Lower leg skin (tissue), 4 donors: ENCODE results near the gene E2F1. TPM values are rescaled to one million over a fixed set of nuclear protein-coding genes. Genes with fewer than 3 reads are reported as not detected.

Experiments used
- DNase-seq, 2 donors: peaks; one replicate each; pipeline ENCODE4 v3.0.0-alpha.2; 2019; ENCODE audit warnings: low spot score in 2 of 2
- H3K4me3 ChIP-seq: fragments of 200-600 bp; sonication (generic); 2 replicates; pipeline ENCODE4 v1.5.1; 2017; ENCODE audit warnings: mild to moderate bottlenecking, low read depth; ENCODE audit not compliant: poor library complexity, severe bottlenecking
- POLR2A ChIP-seq, 2 donors: fragments of 450-650 bp; IDR thresholded peaks; one replicate each; pipeline ENCODE4 v1.6.1; 2016 to 2017; ENCODE audit warnings: antibody characterized with exemption in 2 of 2, mild to moderate bottlenecking in 1 of 2, moderate library complexity in 1 of 2
- WGBS, 2 donors: methylation state at CpG; one replicate each; pipeline ENCODE4 v1.1.5; 2018; 5-methylcytosine and 5-hydroxymethylcytosine counted together
- intact Hi-C: fragments of 100-400 bp; cut with DNase I; formaldehyde crosslinking; loops from one replicate; pipeline ENCODE4 v1.15.0; 2023; ENCODE audit warnings: low total_unique reads
- total RNA-seq, 4 donors: library from RNA; depleted of rRNA; stranded (reverse); fragments of >200 nt; gene quantifications; one replicate each; pipeline ENCODE4 v1.1.0, GENCODE V29; 2016
- TF ChIP-seq, protein P1 (sequence below), 3 donors: fragments of 450-650 bp; IDR thresholded peaks; one replicate each; pipeline ENCODE4 v1.5.1; 2016; ENCODE audit warnings: antibody characterized with exemption in 3 of 3, mild to moderate bottlenecking in 3 of 3, moderate library complexity in 2 of 3

Gene E2F1
- total RNA-seq, 4 donors from 2014 or later: 1.4 to 6.3 (median 5.7) TPM

DNA sequence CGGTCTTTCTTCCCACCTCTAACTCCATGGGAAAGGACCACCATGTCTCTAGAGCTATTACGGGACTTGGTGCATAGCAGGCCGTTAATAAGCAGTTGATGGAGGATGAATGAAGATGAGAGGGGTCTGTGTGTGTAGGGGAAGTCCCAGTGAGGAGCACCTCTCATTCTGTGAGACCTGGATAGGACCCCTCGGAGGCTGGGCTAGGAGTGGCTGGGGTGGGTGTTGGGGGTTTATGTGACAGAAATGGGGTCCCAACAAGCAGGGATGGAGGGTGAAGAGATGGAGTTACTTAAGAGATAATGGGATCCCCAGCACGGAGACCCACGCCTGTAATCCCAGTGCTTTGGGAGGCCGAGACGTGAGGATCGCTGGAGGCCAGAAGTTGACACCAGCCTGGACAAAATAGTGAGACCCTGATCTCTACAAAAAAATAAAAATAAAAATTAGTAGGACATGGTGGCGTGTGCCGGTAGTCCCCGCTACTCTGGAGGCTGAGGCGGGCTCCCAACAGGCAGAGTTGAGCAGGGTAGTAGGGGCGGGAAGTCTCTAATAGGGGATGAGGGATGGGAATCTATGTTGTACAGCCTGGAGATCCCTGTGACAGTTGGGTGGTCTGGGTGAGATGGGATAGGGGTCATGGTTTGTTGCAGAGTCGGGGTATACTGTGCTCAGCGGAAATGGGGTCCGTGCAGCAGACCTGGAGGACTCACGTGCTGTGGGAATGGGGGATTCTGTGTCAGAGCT, 44.9 kb upstream of the E2F1 start:
- no peak for DNase-seq
- intact Hi-C loops: no loop called here
- WGBS, 2 donors: 78 to 81% methylated on average over 18 of the region's 18 CpGs

DNA sequence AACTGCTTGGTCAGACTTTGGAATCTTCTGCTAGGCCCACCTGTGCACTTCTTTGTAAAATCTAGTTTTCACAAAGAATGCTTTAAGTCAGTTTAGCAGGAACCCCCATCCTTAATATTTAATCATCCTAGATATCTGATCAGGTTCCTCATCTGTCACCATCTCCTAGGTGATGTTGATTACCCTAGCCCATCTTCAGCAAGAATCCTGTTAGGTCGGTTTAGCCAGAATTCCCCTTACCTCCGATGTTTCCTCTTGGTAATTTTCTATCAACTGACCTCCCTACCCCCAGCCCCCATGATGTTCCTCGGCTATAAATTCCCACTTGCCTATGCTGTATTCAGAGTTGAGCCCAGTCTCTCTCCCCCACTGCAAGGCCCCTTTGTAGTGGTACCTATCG, 42.9 kb upstream of the E2F1 start:
- WGBS, 2 donors: 56 to 69% methylated on average over 4 of the region's 4 CpGs
- TF ChIP-seq, protein P1, sequence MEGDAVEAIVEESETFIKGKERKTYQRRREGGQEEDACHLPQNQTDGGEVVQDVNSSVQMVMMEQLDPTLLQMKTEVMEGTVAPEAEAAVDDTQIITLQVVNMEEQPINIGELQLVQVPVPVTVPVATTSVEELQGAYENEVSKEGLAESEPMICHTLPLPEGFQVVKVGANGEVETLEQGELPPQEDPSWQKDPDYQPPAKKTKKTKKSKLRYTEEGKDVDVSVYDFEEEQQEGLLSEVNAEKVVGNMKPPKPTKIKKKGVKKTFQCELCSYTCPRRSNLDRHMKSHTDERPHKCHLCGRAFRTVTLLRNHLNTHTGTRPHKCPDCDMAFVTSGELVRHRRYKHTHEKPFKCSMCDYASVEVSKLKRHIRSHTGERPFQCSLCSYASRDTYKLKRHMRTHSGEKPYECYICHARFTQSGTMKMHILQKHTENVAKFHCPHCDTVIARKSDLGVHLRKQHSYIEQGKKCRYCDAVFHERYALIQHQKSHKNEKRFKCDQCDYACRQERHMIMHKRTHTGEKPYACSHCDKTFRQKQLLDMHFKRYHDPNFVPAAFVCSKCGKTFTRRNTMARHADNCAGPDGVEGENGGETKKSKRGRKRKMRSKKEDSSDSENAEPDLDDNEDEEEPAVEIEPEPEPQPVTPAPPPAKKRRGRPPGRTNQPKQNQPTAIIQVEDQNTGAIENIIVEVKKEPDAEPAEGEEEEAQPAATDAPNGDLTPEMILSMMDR (IDR thresholded peaks at IDR 0.05): no peak
- TF ChIP-seq POLR2A (IDR thresholded peaks at IDR 0.05): no peak

More for the DNA sequence above, 44.9 kb upstream of the E2F1 start:
- TF ChIP-seq, protein P1 (IDR thresholded peaks at IDR 0.05): no peak
- no peak for TF ChIP-seq POLR2A (IDR thresholded peaks at IDR 0.05)
- H3K4me3 ChIP-seq: no peak overlapping the region

DNA sequence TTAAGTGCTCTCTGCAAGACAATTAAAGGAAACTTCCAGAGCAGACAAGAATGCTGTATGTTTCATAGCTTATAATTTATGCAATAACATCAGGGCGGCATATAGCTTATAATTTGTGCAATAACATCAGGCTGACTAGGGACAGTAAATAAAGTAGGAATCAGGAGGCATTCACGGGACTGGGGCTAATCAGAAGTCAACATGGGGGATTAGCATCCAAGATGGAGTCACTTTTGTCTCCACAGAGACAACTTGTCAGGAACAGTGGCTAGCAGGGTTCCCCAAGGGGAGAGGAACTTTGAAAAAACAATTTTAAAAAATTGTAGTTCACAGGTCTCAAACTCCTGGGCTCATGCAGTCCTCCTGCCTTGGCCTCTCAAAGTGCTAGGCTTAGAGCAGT, 42.3 kb upstream of the E2F1 start:
- 79 to 85% methylated on average over 2 of the region's 2 CpGs for WGBS, 2 donors
- TF ChIP-seq, protein P1 (IDR thresholded peaks at IDR 0.05): no peak
- no peak for TF ChIP-seq POLR2A (IDR thresholded peaks at IDR 0.05)
- intact Hi-C loops: no loop called here
- H3K4me3 ChIP-seq: no peak overlapping the region
- DNase-seq: no peak

More for the DNA sequence above, 42.9 kb upstream of the E2F1 start:
- no peak overlapping the region for H3K4me3 ChIP-seq
- no peak for DNase-seq
- intact Hi-C loops: no loop called here

DNA sequence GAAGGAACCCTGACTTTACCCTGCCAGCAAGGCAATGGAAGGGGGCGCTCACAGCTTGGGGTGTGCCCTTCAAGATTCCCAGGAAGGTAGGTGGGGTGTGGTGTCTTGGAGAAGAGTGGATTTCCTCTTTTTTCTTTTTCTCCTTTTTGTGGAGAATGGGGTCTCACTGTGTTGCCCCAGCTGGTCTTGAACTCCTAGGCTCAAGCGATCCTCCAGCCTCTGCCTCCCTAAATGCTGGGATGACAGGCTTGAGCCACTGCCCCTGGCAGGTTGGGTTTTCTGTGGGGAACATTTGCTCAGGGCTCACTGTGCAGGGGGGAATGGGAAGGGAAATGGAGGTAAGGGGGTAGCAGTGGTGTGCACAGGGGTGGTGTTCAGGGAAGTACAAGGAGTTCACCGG, 41.6 kb upstream of the E2F1 start:
- DNase-seq: no peak
- 86 to 94% methylated on average over 3 of the region's 3 CpGs for WGBS, 2 donors
- H3K4me3 ChIP-seq: no peak overlapping the region
- intact Hi-C loops: no loop called here
- TF ChIP-seq, protein P1 (IDR thresholded peaks at IDR 0.05): no peak
- no peak for TF ChIP-seq POLR2A (IDR thresholded peaks at IDR 0.05)

DNA sequence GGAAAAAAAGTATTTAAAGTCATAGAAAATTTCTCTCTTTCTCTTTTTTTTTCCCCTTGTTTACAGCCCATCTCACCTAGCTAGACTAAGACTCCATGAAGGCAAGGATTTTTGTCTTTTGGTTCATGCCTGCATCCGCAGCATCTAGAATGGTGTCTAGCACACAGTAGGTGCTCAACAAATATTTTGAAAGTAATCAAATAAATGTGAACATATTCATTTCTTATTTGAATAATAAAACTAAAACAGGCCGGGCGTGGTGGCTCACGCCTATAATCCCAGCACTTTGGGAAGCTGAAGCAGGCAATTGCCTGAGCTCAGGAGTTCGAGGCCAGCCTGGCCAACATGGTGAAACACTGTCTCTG, 40.9 kb upstream of the E2F1 start:
- no peak overlapping the region for H3K4me3 ChIP-seq
- no peak for TF ChIP-seq POLR2A (IDR thresholded peaks at IDR 0.05)
- TF ChIP-seq, protein P1 (IDR thresholded peaks at IDR 0.05): no peak
- DNase-seq: no peak
- 89 to 90% methylated on average over 5 of the region's 5 CpGs for WGBS, 2 donors
- intact Hi-C loops: no loop called here
